ENCODE data around the gene AIG1.

AIG1 gene

DNA sequence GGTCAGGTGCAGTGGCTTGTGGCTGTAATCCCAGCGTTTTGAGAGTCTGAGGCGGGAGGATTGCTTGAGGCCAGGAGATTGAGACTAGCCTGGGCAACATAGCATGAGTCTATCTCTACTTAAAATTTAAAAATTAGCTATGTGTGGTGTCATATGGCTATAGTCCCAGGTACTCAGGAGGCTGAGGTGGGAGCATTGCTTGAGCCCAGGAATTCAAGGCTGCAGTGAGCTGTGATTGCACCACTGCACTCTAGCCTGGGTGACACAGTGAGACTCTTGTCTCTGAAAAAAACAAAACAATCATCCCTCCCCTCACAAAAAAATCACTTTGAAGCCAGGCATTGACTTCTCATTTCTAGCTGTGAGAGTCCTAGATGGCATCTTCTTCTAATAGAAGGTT is 32.1 kb downstream of the AIG1 start:
- Histone ChIP-seq H3K27me3 (ENCODE audit: control insufficient read depth in 1 of 2, insufficient read depth in 2 of 2, low read length in 2 of 2) (no peaks in the 10 kb centered on the region), H3K4me1 (ENCODE audit: control insufficient read depth, insufficient read depth, low read length) (no peaks in the 10 kb centered on the region), H3K9ac (ENCODE audit: low read length in 2 of 2) (no peak overlapping the region), H3K27ac (ENCODE audit: low read length) (no peak overlapping the region), H3K9me3 (ENCODE audit: control insufficient read depth in 2 of 2, low read length in 2 of 2) (no peaks in the 10 kb centered on the region), H3K4me3 (ENCODE audit: low read length in 2 of 2) (no peak overlapping the region), H3K36me3 (ENCODE audit: control insufficient read depth in 2 of 2, insufficient read depth in 2 of 2, low read length in 2 of 2) (no peaks in the 10 kb centered on the region)

DNA sequence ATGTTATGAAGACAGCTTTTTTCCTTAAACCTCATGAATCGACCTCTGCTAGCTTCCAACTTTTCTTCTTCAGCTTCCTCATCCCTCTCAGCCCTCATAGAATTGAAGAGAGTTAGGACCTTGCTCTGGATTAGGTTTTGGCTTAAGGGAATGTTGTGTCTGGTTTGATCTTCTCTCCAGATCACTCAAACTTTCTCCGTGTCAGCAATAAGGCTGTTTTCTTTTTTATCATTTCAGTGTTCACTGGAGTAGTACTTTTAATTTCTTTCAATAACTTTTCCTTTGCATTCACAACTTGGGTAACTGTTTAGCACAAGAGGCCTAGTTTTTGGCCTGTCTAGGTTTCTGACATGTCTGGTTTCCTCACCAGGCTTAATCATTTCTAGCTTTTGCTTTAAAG is 32.6 kb downstream of the AIG1 start:
- Histone ChIP-seq H3K9ac (ENCODE audit: low read length in 2 of 2) (no peak overlapping the region), H3K36me3 (ENCODE audit: control insufficient read depth in 2 of 2, insufficient read depth in 2 of 2, low read length in 2 of 2) (no peaks in the 10 kb centered on the region), H3K27me3 (ENCODE audit: control insufficient read depth in 1 of 2, insufficient read depth in 2 of 2, low read length in 2 of 2) (no peaks in the 10 kb centered on the region)

DNA sequence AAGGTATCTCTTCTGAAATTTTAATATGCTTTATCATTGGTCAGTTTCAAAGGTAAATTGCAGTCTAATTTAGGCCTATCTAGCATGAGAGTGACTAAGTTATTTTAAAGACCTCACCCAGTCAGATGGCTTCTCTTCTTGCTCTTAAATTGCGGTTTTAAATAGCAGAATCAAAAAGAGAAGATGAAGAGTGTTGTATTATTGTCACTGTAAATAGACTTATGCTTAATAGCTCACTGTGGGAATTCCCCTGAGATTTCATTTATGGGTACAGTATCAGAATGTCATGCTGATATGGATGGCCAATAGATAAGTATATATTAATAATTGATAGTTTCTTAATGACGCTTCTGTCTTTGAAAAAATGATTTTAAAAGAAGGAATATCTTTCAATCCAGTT is 35.7 kb downstream of the AIG1 start:
- no peaks in the 10 kb centered on the region for H3K36me3 ChIP-seq (ENCODE audit: control insufficient read depth in 2 of 2, insufficient read depth in 2 of 2, low read length in 2 of 2)
- H3K4me1 ChIP-seq (ENCODE audit: control insufficient read depth, insufficient read depth, low read length), result no peaks in the 10 kb centered on the region
- no peaks in the 10 kb centered on the region for H3K9me3 ChIP-seq (ENCODE audit: control insufficient read depth in 2 of 2, low read length in 2 of 2)
- H3K27ac ChIP-seq (ENCODE audit: low read length), result no peak overlapping the region
- no peak overlapping the region for H3K9ac ChIP-seq (ENCODE audit: low read length in 2 of 2)
- H3K4me3 ChIP-seq (ENCODE audit: low read length in 2 of 2), result no peak overlapping the region
- H3K27me3 ChIP-seq (ENCODE audit: control insufficient read depth in 1 of 2, insufficient read depth in 2 of 2, low read length in 2 of 2), result no peaks in the 10 kb centered on the region

More for the DNA sequence above, 32.6 kb downstream of the AIG1 start:
- Histone ChIP-seq H3K27ac (ENCODE audit: low read length) (no peak overlapping the region), H3K4me3 (ENCODE audit: low read length in 2 of 2) (no peak overlapping the region), H3K9me3 (ENCODE audit: control insufficient read depth in 2 of 2, low read length in 2 of 2) (no peaks in the 10 kb centered on the region), H3K4me1 (ENCODE audit: control insufficient read depth, insufficient read depth, low read length) (no peaks in the 10 kb centered on the region)

DNA sequence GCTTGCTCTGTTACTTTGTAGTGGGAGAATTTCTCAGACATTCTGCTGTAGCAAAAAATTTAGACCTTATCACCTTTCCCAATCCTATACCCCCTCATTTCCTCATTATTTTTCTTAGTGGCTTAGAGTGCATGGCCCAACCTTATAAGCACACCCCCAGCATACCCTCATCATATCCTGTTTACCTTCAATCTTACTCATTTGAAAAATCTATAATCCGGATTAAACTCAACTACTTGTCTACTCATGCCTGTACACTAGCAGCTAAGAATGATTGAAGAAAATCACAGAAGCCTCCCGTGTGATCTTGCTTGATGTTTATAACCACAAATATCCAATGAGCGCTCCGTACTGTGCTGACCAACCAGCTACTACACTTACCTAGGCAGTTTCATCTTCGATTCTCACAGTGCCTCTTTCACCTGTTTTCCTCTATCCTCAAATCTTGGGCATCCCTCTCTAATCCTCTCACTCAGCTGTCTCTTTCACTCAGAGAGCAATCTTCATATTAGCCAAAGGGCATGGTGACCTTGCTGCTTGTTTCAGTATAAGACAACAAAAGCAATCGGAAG is 36.6 kb downstream of the AIG1 start:
- H3K4me1 ChIP-seq (ENCODE audit: control insufficient read depth, insufficient read depth, low read length), result no peaks in the 10 kb centered on the region
- no peak overlapping the region for H3K27ac ChIP-seq (ENCODE audit: low read length)
- H3K4me3 ChIP-seq (ENCODE audit: low read length in 2 of 2), result no peak overlapping the region
- no peaks in the 10 kb centered on the region for H3K9me3 ChIP-seq (ENCODE audit: control insufficient read depth in 2 of 2, low read length in 2 of 2)
- H3K9ac ChIP-seq (ENCODE audit: low read length in 2 of 2), result no peak overlapping the region
- H3K27me3 ChIP-seq (ENCODE audit: control insufficient read depth in 1 of 2, insufficient read depth in 2 of 2, low read length in 2 of 2), result no peaks in the 10 kb centered on the region
- no peaks in the 10 kb centered on the region for H3K36me3 ChIP-seq (ENCODE audit: control insufficient read depth in 2 of 2, insufficient read depth in 2 of 2, low read length in 2 of 2)

DNA sequence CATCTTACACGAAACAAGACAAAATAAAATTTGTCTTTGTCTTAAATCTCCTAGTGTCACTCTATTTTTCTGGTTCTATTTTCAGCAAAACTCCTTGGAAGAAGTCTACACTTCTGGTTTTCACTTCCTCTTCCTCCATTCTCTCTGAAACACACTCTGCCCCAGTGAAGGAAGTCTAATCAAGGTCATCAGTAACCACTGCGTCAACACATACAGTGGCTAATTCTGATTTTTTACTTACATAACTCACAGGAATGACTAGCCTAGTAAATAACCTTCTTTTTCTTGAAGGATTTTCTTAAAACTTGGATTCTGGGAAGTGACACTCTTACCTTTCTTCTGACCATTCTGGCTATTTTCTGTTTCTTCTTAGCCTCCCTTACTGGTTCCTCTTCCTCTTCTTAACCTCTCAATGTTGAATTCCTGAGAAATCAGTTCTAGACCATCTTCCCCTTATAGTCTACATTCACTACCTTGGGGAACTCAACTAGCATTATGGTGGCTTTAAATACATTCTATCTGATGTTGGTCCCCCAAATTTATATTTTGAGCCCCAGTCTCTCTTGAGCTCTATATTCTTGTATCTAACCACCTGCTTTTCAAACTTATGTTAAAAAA is 37.5 kb downstream of the AIG1 start:
- Histone ChIP-seq H3K9me3 (ENCODE audit: control insufficient read depth in 2 of 2, low read length in 2 of 2) (no peaks in the 10 kb centered on the region), H3K4me3 (ENCODE audit: low read length in 2 of 2) (no peak overlapping the region), H3K27me3 (ENCODE audit: control insufficient read depth in 1 of 2, insufficient read depth in 2 of 2, low read length in 2 of 2) (no peaks in the 10 kb centered on the region), H3K27ac (ENCODE audit: low read length) (no peak overlapping the region), H3K9ac (ENCODE audit: low read length in 2 of 2) (no peak overlapping the region), H3K36me3 (ENCODE audit: control insufficient read depth in 2 of 2, insufficient read depth in 2 of 2, low read length in 2 of 2) (no peaks in the 10 kb centered on the region), H3K4me1 (ENCODE audit: control insufficient read depth, insufficient read depth, low read length) (no peaks in the 10 kb centered on the region)

DNA sequence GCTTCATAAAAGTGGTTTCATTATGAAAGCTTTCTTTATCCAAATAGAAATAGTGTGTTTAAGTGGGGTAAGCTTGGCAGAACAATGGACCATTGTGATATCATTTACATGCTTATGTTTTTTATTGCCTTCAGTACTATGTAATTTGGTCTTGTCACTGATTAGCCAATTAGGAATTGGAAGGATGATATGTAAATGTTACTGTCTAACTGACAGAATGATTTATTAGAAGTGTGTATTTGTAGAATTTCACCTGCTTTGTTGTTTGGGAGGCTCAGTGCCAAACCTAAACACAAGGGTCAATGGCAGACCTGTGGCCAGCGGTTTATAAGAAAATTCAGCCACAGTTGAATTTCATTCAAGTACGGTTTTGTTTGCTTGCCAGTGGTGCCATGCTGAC is 39.0 kb downstream of the AIG1 start:
- H3K27ac ChIP-seq (ENCODE audit: low read length), result no peak overlapping the region
- no peaks in the 10 kb centered on the region for H3K27me3 ChIP-seq (ENCODE audit: control insufficient read depth in 1 of 2, insufficient read depth in 2 of 2, low read length in 2 of 2)
- no peak overlapping the region for H3K9ac ChIP-seq (ENCODE audit: low read length in 2 of 2)
- no peaks in the 10 kb centered on the region for H3K36me3 ChIP-seq (ENCODE audit: control insufficient read depth in 2 of 2, insufficient read depth in 2 of 2, low read length in 2 of 2)
- no peaks in the 10 kb centered on the region for H3K4me1 ChIP-seq (ENCODE audit: control insufficient read depth, insufficient read depth, low read length)
- no peaks in the 10 kb centered on the region for H3K9me3 ChIP-seq (ENCODE audit: control insufficient read depth in 2 of 2, low read length in 2 of 2)
- no peak overlapping the region for H3K4me3 ChIP-seq (ENCODE audit: low read length in 2 of 2)

DNA sequence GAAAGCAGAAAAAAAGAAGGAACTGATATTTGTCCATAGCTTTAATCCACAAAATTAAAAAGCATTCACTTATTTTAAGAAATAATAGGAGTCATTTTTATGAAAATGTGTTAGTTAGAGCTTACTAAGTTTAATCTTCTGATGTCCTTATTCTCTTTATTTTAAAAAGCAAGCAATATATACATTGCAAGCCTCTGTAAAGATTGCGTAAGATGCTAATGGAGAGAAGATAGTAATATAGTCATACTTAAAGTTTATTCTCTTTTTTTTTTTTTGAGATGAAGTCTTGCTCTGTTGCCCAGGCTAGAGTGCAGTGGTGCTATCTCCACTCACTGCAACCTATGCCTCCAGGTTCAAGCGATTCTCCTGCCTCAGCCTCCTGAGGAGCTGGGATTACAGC is 39.7 kb downstream of the AIG1 start:
- no peaks in the 10 kb centered on the region for H3K27me3 ChIP-seq (ENCODE audit: control insufficient read depth in 1 of 2, insufficient read depth in 2 of 2, low read length in 2 of 2)
- no peaks in the 10 kb centered on the region for H3K4me1 ChIP-seq (ENCODE audit: control insufficient read depth, insufficient read depth, low read length)
- H3K36me3 ChIP-seq (ENCODE audit: control insufficient read depth in 2 of 2, insufficient read depth in 2 of 2, low read length in 2 of 2), result no peaks in the 10 kb centered on the region
- H3K9ac ChIP-seq (ENCODE audit: low read length in 2 of 2), result no peak overlapping the region
- no peaks in the 10 kb centered on the region for H3K9me3 ChIP-seq (ENCODE audit: control insufficient read depth in 2 of 2, low read length in 2 of 2)
- no peak overlapping the region for H3K27ac ChIP-seq (ENCODE audit: low read length)
- H3K4me3 ChIP-seq (ENCODE audit: low read length in 2 of 2), result no peak overlapping the region

DNA sequence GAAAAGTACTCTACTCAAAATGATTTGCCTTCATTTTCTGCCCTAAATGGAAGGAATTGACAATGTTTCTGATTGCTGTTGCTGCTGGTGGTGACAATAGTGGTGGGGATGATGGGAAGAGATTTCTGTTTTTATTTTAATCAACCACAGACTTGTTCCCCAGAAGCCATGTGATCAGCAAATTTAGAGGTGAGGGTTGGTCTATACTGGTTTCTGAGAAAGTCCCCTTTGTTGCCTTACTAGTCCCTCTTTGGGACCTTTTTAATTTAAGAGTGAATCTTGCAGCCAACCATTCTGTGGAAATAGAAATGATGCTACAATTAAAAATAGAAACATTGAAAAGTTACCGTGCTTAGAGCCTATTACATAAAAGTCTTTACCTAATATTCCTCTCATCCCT is 43.2 kb downstream of the AIG1 start:
- H3K27ac ChIP-seq (ENCODE audit: low read length), result no peak overlapping the region
- H3K36me3 ChIP-seq (ENCODE audit: control insufficient read depth in 2 of 2, insufficient read depth in 2 of 2, low read length in 2 of 2), result no peaks in the 10 kb centered on the region
- H3K9ac ChIP-seq (ENCODE audit: low read length in 2 of 2), result no peak overlapping the region
- no peaks in the 10 kb centered on the region for H3K4me1 ChIP-seq (ENCODE audit: control insufficient read depth, insufficient read depth, low read length)
- no peaks in the 10 kb centered on the region for H3K27me3 ChIP-seq (ENCODE audit: control insufficient read depth in 1 of 2, insufficient read depth in 2 of 2, low read length in 2 of 2)
- H3K9me3 ChIP-seq (ENCODE audit: control insufficient read depth in 2 of 2, low read length in 2 of 2), result no peaks in the 10 kb centered on the region
- no peak overlapping the region for H3K4me3 ChIP-seq (ENCODE audit: low read length in 2 of 2)

DNA sequence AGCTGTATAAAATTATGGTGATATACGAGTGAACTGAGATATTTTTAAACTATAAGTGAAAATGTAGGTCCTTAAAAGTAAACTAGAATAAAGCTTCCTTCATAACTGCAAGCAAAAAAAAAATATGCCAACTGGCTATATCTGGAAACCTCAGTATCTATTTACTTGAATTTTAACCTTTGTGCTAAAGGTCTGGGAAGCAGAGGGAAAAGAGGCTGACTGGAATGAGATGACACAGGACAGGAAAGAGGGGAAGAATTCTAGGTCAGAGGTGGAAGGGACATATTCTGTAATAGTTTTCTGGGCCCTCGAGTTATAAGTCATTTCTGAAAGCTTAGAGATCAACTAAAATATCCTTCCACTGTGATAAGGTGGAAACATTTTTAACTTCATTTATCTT is 46.8 kb downstream of the AIG1 start:
- H3K36me3 ChIP-seq (ENCODE audit: control insufficient read depth in 2 of 2, insufficient read depth in 2 of 2, low read length in 2 of 2), result no peaks in the 10 kb centered on the region
- H3K4me3 ChIP-seq (ENCODE audit: low read length in 2 of 2), result no peak overlapping the region
- no peaks in the 10 kb centered on the region for H3K9me3 ChIP-seq (ENCODE audit: control insufficient read depth in 2 of 2, low read length in 2 of 2)
- H3K27ac ChIP-seq (ENCODE audit: low read length), result no peak overlapping the region
- H3K9ac ChIP-seq (ENCODE audit: low read length in 2 of 2), result no peak overlapping the region
- H3K27me3 ChIP-seq (ENCODE audit: control insufficient read depth in 1 of 2, insufficient read depth in 2 of 2, low read length in 2 of 2), result no peaks in the 10 kb centered on the region
- H3K4me1 ChIP-seq (ENCODE audit: control insufficient read depth, insufficient read depth, low read length), result no peaks in the 10 kb centered on the region

DNA sequence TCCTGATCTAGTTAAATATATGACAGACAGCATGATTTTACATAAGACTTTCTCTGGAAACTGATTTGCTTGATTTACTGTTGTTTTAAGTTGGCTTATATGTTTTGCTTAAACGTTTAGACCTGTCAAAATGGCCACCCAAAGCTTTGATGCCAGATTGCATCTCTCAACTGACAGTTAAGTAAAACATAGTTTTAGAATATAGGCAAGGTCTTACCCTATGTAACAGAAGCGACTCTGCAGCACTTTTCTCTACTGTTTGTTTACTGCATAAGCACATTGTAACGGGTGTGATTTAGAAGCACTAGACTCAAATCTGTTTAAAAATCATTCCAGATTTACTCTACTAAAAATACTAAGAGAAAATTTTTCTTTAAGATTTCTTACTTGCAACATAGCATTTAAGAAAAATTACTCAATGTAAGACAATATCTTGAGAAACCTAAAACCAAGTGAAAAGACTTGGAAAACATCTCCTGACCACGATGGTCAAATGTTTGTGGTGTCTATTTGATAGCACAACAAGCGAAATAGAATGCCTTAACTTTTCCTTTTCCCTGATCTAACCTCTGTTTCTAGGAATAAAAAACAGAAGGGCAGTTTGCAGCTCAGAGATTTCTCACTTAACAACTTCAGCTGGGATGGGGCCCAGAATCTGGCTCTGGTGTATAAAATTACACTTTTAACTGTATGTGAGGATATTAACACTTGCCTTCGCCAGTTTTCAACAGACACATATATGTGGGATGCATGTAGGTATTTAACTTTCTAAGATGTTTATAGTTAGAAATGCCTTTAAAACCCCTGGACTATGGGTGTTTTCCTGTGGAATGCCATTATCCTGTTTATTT is 47.4 kb downstream of the AIG1 start:
- no peak overlapping the region for H3K9ac ChIP-seq (ENCODE audit: low read length in 2 of 2)
- no peak overlapping the region for H3K27ac ChIP-seq (ENCODE audit: low read length)
- H3K36me3 ChIP-seq (ENCODE audit: control insufficient read depth in 2 of 2, insufficient read depth in 2 of 2, low read length in 2 of 2), result no peaks in the 10 kb centered on the region
- H3K27me3 ChIP-seq (ENCODE audit: control insufficient read depth in 1 of 2, insufficient read depth in 2 of 2, low read length in 2 of 2), result no peaks in the 10 kb centered on the region
- no peak overlapping the region for H3K4me3 ChIP-seq (ENCODE audit: low read length in 2 of 2)
- no peaks in the 10 kb centered on the region for H3K9me3 ChIP-seq (ENCODE audit: control insufficient read depth in 2 of 2, low read length in 2 of 2)
- H3K4me1 ChIP-seq (ENCODE audit: control insufficient read depth, insufficient read depth, low read length), result no peaks in the 10 kb centered on the region

DNA sequence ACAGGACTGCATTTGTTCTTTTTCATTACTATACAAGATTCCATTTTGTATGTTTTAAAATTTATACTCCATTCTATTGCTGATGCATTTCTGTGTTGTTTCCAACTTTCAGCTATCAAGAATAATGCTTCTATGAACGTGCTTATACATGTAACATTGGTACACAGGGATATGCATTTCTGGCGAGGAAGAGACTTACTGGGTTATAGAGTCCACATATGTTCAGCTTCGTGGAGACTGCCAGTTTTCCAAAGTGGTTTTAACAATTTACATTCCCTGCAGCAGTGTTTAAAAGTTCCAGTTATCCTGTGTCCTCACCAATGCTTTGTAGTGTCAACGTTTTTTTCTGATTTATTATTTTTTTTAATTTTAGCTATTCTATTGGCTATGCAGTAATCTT is 48.5 kb downstream of the AIG1 start:
- H3K9ac ChIP-seq (ENCODE audit: low read length in 2 of 2), result no peak overlapping the region
- H3K36me3 ChIP-seq (ENCODE audit: control insufficient read depth in 2 of 2, insufficient read depth in 2 of 2, low read length in 2 of 2), result no peaks in the 10 kb centered on the region
- H3K4me3 ChIP-seq (ENCODE audit: low read length in 2 of 2), result no peak overlapping the region
- H3K4me1 ChIP-seq (ENCODE audit: control insufficient read depth, insufficient read depth, low read length), result no peaks in the 10 kb centered on the region
- H3K27ac ChIP-seq (ENCODE audit: low read length), result no peak overlapping the region
- H3K9me3 ChIP-seq (ENCODE audit: control insufficient read depth in 2 of 2, low read length in 2 of 2), result no peaks in the 10 kb centered on the region
- no peaks in the 10 kb centered on the region for H3K27me3 ChIP-seq (ENCODE audit: control insufficient read depth in 1 of 2, insufficient read depth in 2 of 2, low read length in 2 of 2)
